PC-9 (cell line): ENCODE results near the gene BRD1. TPM values are rescaled to one million over a fixed set of nuclear protein-coding genes. Genes with fewer than 3 reads are reported as not detected.
"Not testable (repeated sequence)": the region's sequence is repeated elsewhere in the genome, so short reads cannot be mapped to it uniquely, and the experiment has no call there.

Source experiments
- BruUV-seq: library from RNA; stranded (reverse); fragments of 400-500 nt; replicated peaks from 2 replicates; lab custom pipeline; 2021; lab: Mats Ljungman, UMichigan
- CTCF ChIA-PET: fragments of 300-600 bp; sonication (Branson Sonifier 250); formaldehyde crosslinking; loops from one replicate; lab custom pipeline; 2022; ENCODE audit warnings: antibody characterized with exemption; lab: Charles Lee
- POLR2A ChIA-PET: fragments of 300-600 bp; sonication (Branson Sonifier 250); formaldehyde crosslinking; loops from one replicate; lab custom pipeline; 2022; ENCODE audit warnings: antibody characterized with exemption; ENCODE audit not compliant: unreplicated experiment; lab: Charles Lee
- DNase-seq, 2 experiments: peaks; one replicate each; pipeline versions ENCODE4 v3.0.0 to v3.0.0-alpha.2; 2015 to 2022; ENCODE audit warnings: mixed read lengths in 1 of 2
- H2AFZ ChIP-seq: fragments of 200-600 bp; sonication (generic); 2 replicates; pipeline ENCODE4 v1.8.1; 2017; ENCODE audit warnings: antibody characterized with exemption
- H3F3A ChIP-seq: fragments of 200-600 bp; sonication (generic); 2 replicates; pipeline ENCODE4 v1.8.1; 2017; ENCODE audit warnings: antibody characterized with exemption, mild to moderate bottlenecking, low read depth; ENCODE audit not compliant: insufficient read depth
- H3K27ac ChIP-seq: fragments of 200-600 bp; sonication (generic); 2 replicates; pipeline ENCODE4 v1.6.1; 2016; ENCODE audit warnings: mixed run types
- H3K27me3 ChIP-seq: fragments of 200-600 bp; sonication (generic); 2 replicates; pipeline ENCODE4 v1.6.1; 2016; ENCODE audit warnings: low read depth, mixed run types; ENCODE audit not compliant: insufficient read depth
- H3K36me3 ChIP-seq: fragments of 200-600 bp; sonication (generic); 2 replicates; pipeline ENCODE4 v1.6.1; 2016; ENCODE audit warnings: low read depth, mixed run types
- H3K4me1 ChIP-seq: fragments of 200-600 bp; sonication (generic); replicated peaks from 2 replicates; pipeline ENCODE4 v1.6.1; 2016; ENCODE audit warnings: mixed run types; ENCODE audit not compliant: insufficient read depth
- H3K4me2 ChIP-seq: fragments of 200-600 bp; sonication (generic); 2 replicates; pipeline ENCODE4 v1.6.1; 2017; ENCODE audit warnings: mixed run types
- H3K4me3 ChIP-seq: fragments of 200-600 bp; sonication (generic); 2 replicates; pipeline ENCODE4 v1.6.1; 2016; ENCODE audit warnings: mixed run types
- H3K79me2 ChIP-seq: fragments of 200-600 bp; sonication (generic); 2 replicates; pipeline ENCODE4 v1.6.1; 2017; ENCODE audit warnings: low read depth, mixed run types
- H3K9me2 ChIP-seq: fragments of 200-600 bp; sonication (generic); 2 replicates; pipeline ENCODE4 v1.8.1; 2017; ENCODE audit warnings: mild to moderate bottlenecking; ENCODE audit not compliant: insufficient read depth
- H3K9me3 ChIP-seq: fragments of 200-600 bp; sonication (generic); 2 replicates; pipeline ENCODE4 v1.8.1; 2016; ENCODE audit warnings: low read depth; ENCODE audit not compliant: insufficient read depth
- H4K20me1 ChIP-seq: fragments of 200-600 bp; sonication (generic); 2 replicates; pipeline ENCODE4 v1.8.1; 2017; ENCODE audit not compliant: insufficient read depth
- CTCF ChIP-seq: fragments of 200-600 bp; sonication (generic); conservative IDR thresholded peaks from 2 replicates; pipeline ENCODE4 v1.6.1; 2017; ENCODE audit warnings: mixed run types, antibody characterized with exemption, mild to moderate bottlenecking, moderate library complexity
- EZH2 ChIP-seq: fragments of 200-600 bp; sonication (generic); IDR thresholded peaks from 2 replicates; pipeline ENCODE4 v1.8.0; 2017; ENCODE audit warnings: antibody characterized with exemption, low read depth
- intact Hi-C: fragments of 100-400 bp; cut with micrococcal nuclease; formaldehyde crosslinking; loops from one replicate; pipeline ENCODE4 v1.10.0; 2022; ENCODE audit not compliant: unreplicated experiment
- total RNA-seq: library from RNA; stranded (reverse); gene quantifications from 2 replicates; pipeline ENCODE4 v1.2.3, GENCODE V29; 2021

The BRD1 gene
- total RNA-seq, 1 experiment from 2014 or later, result 28.5 TPM

- H3K79me2 ChIP-seq, result peaks cover 77% of the 10 kb centered on the region
- H3K4me1 ChIP-seq, result peaks cover 17% of the 10 kb centered on the region
- no peak overlapping the region for H3K4me3 ChIP-seq
- BruUV-seq, result no TSS peak
- no peaks in the 10 kb centered on the region for H3K27me3 ChIP-seq
- peaks cover 33% of the 10 kb centered on the region for H3K36me3 ChIP-seq
- intact Hi-C loops, result no loop called here
- no peaks in the 10 kb centered on the region for H3K9me2 ChIP-seq
- H3K9me3 ChIP-seq, result peaks cover 1% of the 10 kb centered on the region; the same call in 1 of the 2 replicates
- H3K4me2 ChIP-seq, result peak overlapping the region; percentile 100; the same call in 1 of the 2 replicates
- ChIA-PET POLR2A (no interaction called here), CTCF (no interaction called here)
- no peak overlapping the region for H3K27ac ChIP-seq
- H3F3A ChIP-seq, result peaks cover 4% of the 10 kb centered on the region; the same call in 1 of the 2 replicates
- TF ChIP-seq EZH2 (no peak), CTCF (no peak)
- peaks cover 75% of the 10 kb centered on the region for H4K20me1 ChIP-seq
- DNase-seq, result no peak
- no peak overlapping the region for H2AFZ ChIP-seq
Measured at GRCh38 chr22:49824185-49824925, 3.3 kb downstream of the BRD1 start.

GRCh38 chr22:49823289-49824045 is 4.2 kb downstream of the BRD1 start:
- Histone ChIP-seq H4K20me1 (peaks cover 84% of the 10 kb centered on the region), H3K4me2 (no peak overlapping the region), H2AFZ (no peak overlapping the region), H3K79me2 (peaks cover 86% of the 10 kb centered on the region), H3K36me3 (peaks cover 34% of the 10 kb centered on the region), H3K9me3 (no peaks in the 10 kb centered on the region), H3K27me3 (no peaks in the 10 kb centered on the region), H3K4me3 (no peak overlapping the region), H3K27ac (no peak overlapping the region), H3K9me2 (no peaks in the 10 kb centered on the region), H3F3A (no peaks in the 10 kb centered on the region), H3K4me1 (peaks cover 17% of the 10 kb centered on the region)
- TF ChIP-seq EZH2 (no peak), CTCF (no peak)
- BruUV-seq, result no TSS peak
- no peak for DNase-seq
- POLR2A ChIA-PET, result no interaction called here
- CTCF ChIA-PET, result no interaction called here
- intact Hi-C loops, result no loop called here

DNA sequence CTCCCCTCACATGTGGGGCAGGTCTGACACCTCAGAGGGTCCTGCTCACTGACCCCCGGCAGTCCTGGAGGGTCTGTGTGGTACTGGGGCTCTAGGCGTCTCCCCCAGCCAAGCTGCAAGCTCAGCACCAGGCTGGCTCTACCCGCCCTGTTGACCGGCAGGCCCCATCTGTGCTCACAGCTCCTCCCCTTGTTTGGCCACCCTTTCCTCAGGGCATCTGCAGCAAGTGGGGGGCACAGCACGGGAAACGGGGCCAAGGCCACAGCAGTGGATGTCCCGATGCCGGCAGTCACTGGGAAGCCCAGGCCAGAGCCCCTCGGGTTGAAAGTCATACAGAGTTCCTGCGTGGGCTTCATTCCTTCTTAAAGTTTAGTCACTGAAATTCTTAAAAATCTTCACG is 5.9 kb downstream of the BRD1 start:
- H3K27ac ChIP-seq, intact Hi-C loops, H3K4me3 ChIP-seq, H3K27me3 ChIP-seq, H3K9me3 ChIP-seq, H3F3A ChIP-seq, H3K4me2 ChIP-seq, DNase-seq, POLR2A ChIA-PET, H3K9me2 ChIP-seq, CTCF ChIA-PET, BruUV-seq, H2AFZ ChIP-seq: not testable (repeated sequence)
- peaks cover 100% of the 10 kb centered on the region for H4K20me1 ChIP-seq
- peaks cover 100% of the 10 kb centered on the region for H3K79me2 ChIP-seq
- peaks cover 17% of the 10 kb centered on the region for H3K4me1 ChIP-seq
- H3K36me3 ChIP-seq, result peaks cover 48% of the 10 kb centered on the region
